ENCODE measurements around the gene TSSK6. TPM values are rescaled to one million over a fixed set of nuclear protein-coding genes. Genes with fewer than 3 reads are reported as not detected.

The TSSK6 gene
- total and polyA plus RNA-seq, 8 donors: 0.93 to 31.7 (median 2.0) TPM; not detected in 1

DNA sequence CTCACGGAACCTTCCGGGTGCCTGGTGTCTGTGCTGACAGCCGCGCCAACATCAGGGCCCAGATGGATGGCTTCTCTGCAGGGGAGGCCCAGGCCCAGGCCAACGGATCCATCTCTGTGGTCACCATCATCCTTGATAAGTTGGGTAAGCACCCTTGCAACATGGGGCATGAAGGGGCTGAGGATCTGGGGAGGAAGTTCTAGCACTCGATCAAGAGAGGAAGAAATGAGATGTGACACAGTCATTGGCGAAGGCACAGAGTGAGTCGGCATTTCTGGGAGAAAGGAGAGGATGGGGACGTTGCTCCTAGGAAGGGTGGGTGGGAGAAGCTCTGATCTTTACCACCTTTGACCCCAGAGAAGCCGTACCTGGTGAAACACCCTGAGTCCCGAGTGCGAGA is 27.2 kb upstream of the TSSK6 start:
- WGBS, 5 donors: 71 to 88% (median 83%) methylated on average over 11 to 12 of the region's 12 CpGs
- Histone ChIP-seq H3K36me3 (no peaks in the 10 kb centered on the region), H3K4me1 (peaks cover 24 to 47% (median 41%) of the 10 kb centered on the region in 4 donors), H3K27me3 (peaks cover 16 to 100% (median 47%) of the 10 kb centered on the region in 3 donors), H3K9me3 (peaks cover 0 to 9% (median 0%) of the 10 kb centered on the region in 4 donors), H3K27ac (no peak overlapping the region), H3K4me3 (no peak overlapping the region)
- DNase-seq: no peak
- no peak for TF ChIP-seq EP300 (IDR thresholded peaks at IDR 0.05)
- intact Hi-C loops (cut with DNase I; ENCODE audit: low total_unique reads): no loop called here

DNA sequence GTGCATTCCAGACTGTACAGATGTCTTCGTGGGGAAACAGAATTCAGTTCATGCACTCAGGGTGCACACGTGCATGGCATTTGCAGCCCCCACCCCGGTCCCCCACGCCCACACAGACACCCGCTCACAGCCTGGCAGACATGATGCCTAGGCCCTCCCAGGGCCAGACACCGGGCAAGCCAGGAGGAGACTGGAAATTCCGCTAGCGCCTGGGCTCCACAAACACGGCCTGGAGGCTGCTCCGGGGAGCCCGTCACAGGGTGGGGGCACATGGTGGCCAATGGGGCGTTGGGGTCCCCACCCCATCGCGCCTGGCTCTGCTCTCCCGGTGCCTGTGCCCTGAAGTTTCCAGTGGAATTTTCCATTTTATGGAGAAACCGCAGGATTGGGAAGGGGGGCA is 26.3 kb upstream of the TSSK6 start:
- Histone ChIP-seq H3K9me3 (peaks cover 0 to 9% (median 0%) of the 10 kb centered on the region in 4 donors), H3K36me3 (no peaks in the 10 kb centered on the region), H3K4me3 (no peak overlapping the region), H3K27me3 (peaks cover 16 to 100% (median 54%) of the 10 kb centered on the region in 3 donors), H3K27ac (no peak overlapping the region), H3K4me1 (peaks cover 24 to 50% (median 44%) of the 10 kb centered on the region in 4 donors)
- WGBS, 5 donors: 63 to 83% (median 80%) methylated on average over 10 to 16 of the region's 16 CpGs
- TF ChIP-seq POLR2A (IDR thresholded peaks at IDR 0.05) (no peak), EP300 (IDR thresholded peaks at IDR 0.05) (no peak)
- no peak for DNase-seq
- intact Hi-C loops (cut with DNase I; ENCODE audit: low total_unique reads): no loop called here

DNA sequence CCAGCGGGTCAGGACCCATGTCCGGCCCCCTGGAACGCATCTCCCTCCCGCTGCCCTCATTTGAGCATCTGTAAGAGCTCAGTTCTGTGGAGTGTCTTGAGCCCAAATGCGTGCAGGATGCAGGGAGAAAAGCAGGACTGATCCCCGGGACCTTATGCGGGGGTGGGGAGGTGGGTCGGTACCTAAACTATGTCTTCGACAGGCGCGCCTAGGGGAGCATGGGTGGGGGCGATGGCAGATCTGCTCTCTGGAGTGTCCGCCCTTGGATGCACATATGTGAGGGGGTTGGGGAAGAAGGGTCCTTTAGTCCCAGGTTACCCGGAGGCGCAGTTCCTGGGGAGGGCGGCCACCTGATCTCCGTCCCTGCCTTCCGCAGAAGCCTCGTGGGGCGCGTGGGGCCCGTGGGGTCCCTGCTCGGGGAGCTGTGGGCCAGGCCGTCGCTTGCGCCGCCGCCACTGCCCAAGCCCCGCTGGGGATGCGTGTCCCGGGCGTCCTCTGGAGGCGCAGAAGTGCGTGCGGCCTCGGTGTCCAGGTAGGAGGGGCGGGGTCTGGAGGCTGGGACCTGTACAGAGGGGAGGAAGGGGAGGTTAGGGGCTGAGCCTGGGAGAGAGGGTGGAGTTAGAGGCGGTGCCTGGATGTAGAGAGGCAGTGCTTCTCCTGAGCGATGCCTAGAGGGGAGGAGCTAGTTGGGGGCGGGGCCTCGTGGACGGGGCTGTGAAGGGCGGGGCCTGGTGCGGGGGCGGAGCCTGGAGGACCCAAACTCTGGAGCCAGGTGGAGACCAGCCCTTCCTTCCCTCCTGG is 25.6 kb upstream of the TSSK6 start:
- Histone ChIP-seq H3K4me3 (peak overlapping the region; percentile 23 to 42 (median 25)), H3K9me3 (peaks cover 0 to 9% (median 0%) of the 10 kb centered on the region in 4 donors), H3K27ac (no peak overlapping the region), H3K27me3 (peaks cover 16 to 98% (median 54%) of the 10 kb centered on the region in 3 donors), H3K4me1 (peaks cover 24 to 47% (median 42%) of the 10 kb centered on the region in 4 donors), H3K36me3 (no peaks in the 10 kb centered on the region)
- peak; percentile 68 to 80 for DNase-seq
- 2 to 6% (median 4%) methylated on average over 26 to 45 of the region's 45 CpGs for WGBS, 5 donors
- intact Hi-C loops (cut with DNase I; ENCODE audit: low total_unique reads): no loop called here
- TF ChIP-seq POLR2AphosphoS5 (IDR thresholded peaks at IDR 0.05): no peak
- TF ChIP-seq, protein P1, sequence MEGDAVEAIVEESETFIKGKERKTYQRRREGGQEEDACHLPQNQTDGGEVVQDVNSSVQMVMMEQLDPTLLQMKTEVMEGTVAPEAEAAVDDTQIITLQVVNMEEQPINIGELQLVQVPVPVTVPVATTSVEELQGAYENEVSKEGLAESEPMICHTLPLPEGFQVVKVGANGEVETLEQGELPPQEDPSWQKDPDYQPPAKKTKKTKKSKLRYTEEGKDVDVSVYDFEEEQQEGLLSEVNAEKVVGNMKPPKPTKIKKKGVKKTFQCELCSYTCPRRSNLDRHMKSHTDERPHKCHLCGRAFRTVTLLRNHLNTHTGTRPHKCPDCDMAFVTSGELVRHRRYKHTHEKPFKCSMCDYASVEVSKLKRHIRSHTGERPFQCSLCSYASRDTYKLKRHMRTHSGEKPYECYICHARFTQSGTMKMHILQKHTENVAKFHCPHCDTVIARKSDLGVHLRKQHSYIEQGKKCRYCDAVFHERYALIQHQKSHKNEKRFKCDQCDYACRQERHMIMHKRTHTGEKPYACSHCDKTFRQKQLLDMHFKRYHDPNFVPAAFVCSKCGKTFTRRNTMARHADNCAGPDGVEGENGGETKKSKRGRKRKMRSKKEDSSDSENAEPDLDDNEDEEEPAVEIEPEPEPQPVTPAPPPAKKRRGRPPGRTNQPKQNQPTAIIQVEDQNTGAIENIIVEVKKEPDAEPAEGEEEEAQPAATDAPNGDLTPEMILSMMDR (IDR thresholded peaks at IDR 0.05): no peak
- no peak for TF ChIP-seq EP300 (IDR thresholded peaks at IDR 0.05)
- TF ChIP-seq POLR2A (IDR thresholded peaks at IDR 0.05): no peak

DNA sequence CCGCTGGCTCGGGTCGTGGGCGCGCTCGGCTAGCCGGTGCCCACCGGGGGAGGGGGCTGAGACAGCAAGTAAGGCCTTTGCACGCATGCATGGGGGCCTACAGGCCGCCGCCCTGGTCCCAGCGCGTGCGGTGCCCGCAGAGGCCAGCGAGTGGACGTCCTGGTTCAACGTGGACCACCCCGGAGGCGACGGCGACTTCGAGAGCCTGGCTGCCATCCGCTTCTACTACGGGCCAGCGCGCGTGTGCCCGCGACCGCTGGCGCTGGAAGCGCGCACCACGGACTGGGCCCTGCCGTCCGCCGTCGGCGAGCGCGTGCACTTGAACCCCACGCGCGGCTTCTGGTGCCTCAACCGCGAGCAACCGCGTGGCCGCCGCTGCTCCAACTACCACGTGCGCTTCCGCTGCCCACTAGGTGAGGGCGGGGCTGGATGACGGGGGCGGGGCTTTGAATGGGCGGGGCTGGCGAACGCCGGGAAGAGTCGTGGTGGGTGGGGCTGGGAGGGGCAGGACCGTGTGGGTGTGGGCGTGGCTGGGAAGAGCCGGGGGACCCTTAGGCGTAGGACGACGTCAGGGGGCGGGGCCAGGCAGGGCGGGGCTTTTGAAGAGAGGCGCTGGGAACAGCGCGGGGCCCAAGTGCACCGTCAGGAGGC is 24.8 kb upstream of the TSSK6 start:
- Histone ChIP-seq H3K36me3 (peaks cover 0 to 6% (median 2%) of the 10 kb centered on the region in 4 donors), H3K27me3 (peaks cover 16 to 95% (median 54%) of the 10 kb centered on the region in 3 donors), H3K4me3 (peak overlapping the region; percentile 23 to 42 (median 25)), H3K9me3 (peaks cover 0 to 9% (median 0%) of the 10 kb centered on the region in 4 donors), H3K4me1 (peaks cover 24 to 47% (median 42%) of the 10 kb centered on the region in 4 donors), H3K27ac (no peak overlapping the region)
- TF ChIP-seq, protein P1 (IDR thresholded peaks at IDR 0.05): no peak
- TF ChIP-seq POLR2AphosphoS5 (IDR thresholded peaks at IDR 0.05): no peak
- no peak for TF ChIP-seq POLR2A (IDR thresholded peaks at IDR 0.05)
- no peak for TF ChIP-seq EP300 (IDR thresholded peaks at IDR 0.05)
- DNase-seq: peak; percentile 69 to 92
- intact Hi-C loops (cut with DNase I; ENCODE audit: low total_unique reads): no loop called here
- 16 to 32% (median 19%) methylated on average over 52 to 74 of the region's 74 CpGs for WGBS, 5 donors

DNA sequence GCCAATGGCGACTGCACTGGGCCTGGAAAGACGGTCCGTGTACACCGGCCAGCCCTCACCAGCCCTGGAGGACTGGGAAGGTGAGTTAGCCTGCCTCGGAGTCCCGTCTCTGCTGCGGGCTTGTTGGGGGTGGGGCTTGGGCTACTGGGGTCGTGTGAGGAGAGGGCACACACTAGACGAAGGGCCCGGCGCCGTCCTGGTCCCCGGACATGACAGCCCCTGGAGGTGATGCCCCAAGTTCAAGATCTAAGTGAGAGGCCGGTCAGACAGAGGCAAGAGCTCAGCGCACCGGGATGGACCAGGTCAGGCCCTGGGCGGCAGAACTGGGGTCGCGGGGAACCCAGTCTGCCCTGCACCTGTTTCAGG is 24.3 kb upstream of the TSSK6 start:
- Histone ChIP-seq H3K9me3 (peaks cover 0 to 9% (median 0%) of the 10 kb centered on the region in 4 donors), H3K4me3 (no peak overlapping the region), H3K27ac (no peak overlapping the region), H3K36me3 (peaks cover 0 to 6% (median 2%) of the 10 kb centered on the region in 4 donors), H3K4me1 (peaks cover 24 to 47% (median 42%) of the 10 kb centered on the region in 4 donors), H3K27me3 (peaks cover 16 to 90% (median 54%) of the 10 kb centered on the region in 3 donors)
- DNase-seq: no peak
- 32 to 39% (median 36%) methylated on average over 8 to 19 of the region's 19 CpGs for WGBS, 5 donors
- TF ChIP-seq POLR2AphosphoS5 (IDR thresholded peaks at IDR 0.05) (no peak), EP300 (IDR thresholded peaks at IDR 0.05) (no peak), POLR2A (IDR thresholded peaks at IDR 0.05) (no peak)
- TF ChIP-seq, protein P1 (IDR thresholded peaks at IDR 0.05): no peak
- intact Hi-C loops (cut with DNase I; ENCODE audit: low total_unique reads): loop anchor here (5.0 to 10.0 kb wide), 2 partner anchors 103 to 415 kb away; partner anchors contain the start of gene GMIP
